H9 (cell line): ENCODE measurements around the gene DYNC2H1. TPM values are rescaled to one million over a fixed set of nuclear protein-coding genes. Genes with fewer than 3 reads are reported as not detected.

ENCODE experiments used
- DNase-seq: peaks from one replicate; pipeline ENCODE4 v3.0.0-alpha.2; 2017
- H2AFZ ChIP-seq: one replicate; pipeline ENCODE4 v1.6.1; 2013; ENCODE audit warnings: mild to moderate bottlenecking, low read length, control low read depth, moderate library complexity
- H2AK5ac ChIP-seq: 2 replicates; pipeline ENCODE4 v1.6.1; 2013; ENCODE audit warnings: low read length, control low read depth, mixed read lengths; ENCODE audit not compliant: insufficient read length
- H2BK120ac ChIP-seq: one replicate; pipeline ENCODE4 v1.6.1; 2013; ENCODE audit warnings: low read depth, mild to moderate bottlenecking, low read length, control low read depth, inconsistent platforms; ENCODE audit not compliant: poor library complexity, severe bottlenecking
- H2BK12ac ChIP-seq: 2 replicates; pipeline ENCODE4 v1.6.1; 2013; ENCODE audit warnings: low read length, control low read depth, mixed read lengths, low read depth; ENCODE audit not compliant: insufficient read length
- H2BK15ac ChIP-seq: 2 replicates; pipeline ENCODE4 v1.6.1; 2013; ENCODE audit warnings: low read depth, low read length, control low read depth
- H2BK20ac ChIP-seq: one replicate; pipeline ENCODE4 v1.6.1; 2013; ENCODE audit warnings: low read depth, mild to moderate bottlenecking, low read length, control low read depth, inconsistent platforms; ENCODE audit not compliant: poor library complexity, severe bottlenecking
- H2BK5ac ChIP-seq: 2 replicates; pipeline ENCODE4 v1.6.1; 2013; ENCODE audit warnings: low read length, control low read depth, mixed read lengths; ENCODE audit not compliant: insufficient read length
- H3K14ac ChIP-seq: 2 replicates; pipeline ENCODE4 v1.6.1; 2013; ENCODE audit warnings: low read length, control low read depth; ENCODE audit not compliant: insufficient read depth
- H3K18ac ChIP-seq: 2 replicates; pipeline ENCODE4 v1.6.1; 2013; ENCODE audit warnings: low read depth, mild to moderate bottlenecking, mixed read lengths, low read length, control low read depth; ENCODE audit not compliant: insufficient read length
- H3K23ac ChIP-seq: 2 replicates; pipeline ENCODE4 v1.6.1; 2013; ENCODE audit warnings: low read length, control low read depth, mixed read lengths, low read depth; ENCODE audit not compliant: insufficient read length
- H3K23me2 ChIP-seq: 2 replicates; pipeline ENCODE4 v1.6.1; 2013; ENCODE audit warnings: low read depth, mild to moderate bottlenecking, mixed read lengths, low read length, control low read depth; ENCODE audit not compliant: insufficient read length, poor library complexity, severe bottlenecking
- H3K27ac ChIP-seq: 2 replicates; pipeline ENCODE4 v1.5.1; 2013; ENCODE audit warnings: low read length, control low read depth, mixed read lengths, low read depth; ENCODE audit not compliant: insufficient read length
- H3K27me3 ChIP-seq: 2 replicates; pipeline ENCODE4 v1.6.1; 2013; ENCODE audit warnings: low read length, control low read depth, inconsistent platforms; ENCODE audit not compliant: insufficient read depth
- H3K4ac ChIP-seq: 2 replicates; pipeline ENCODE4 v1.6.1; 2013; ENCODE audit warnings: low read depth, mild to moderate bottlenecking, control low read depth, inconsistent platforms, low read length, moderate library complexity
- H3K4me1 ChIP-seq: 2 replicates; pipeline ENCODE4 v1.6.1; 2013; ENCODE audit warnings: low read length, control low read depth, inconsistent platforms; ENCODE audit not compliant: insufficient read depth
- H3K4me2 ChIP-seq: 2 replicates; pipeline ENCODE4 v1.6.1; 2013; ENCODE audit warnings: low read length, control low read depth, mixed read lengths; ENCODE audit not compliant: insufficient read length, insufficient read depth
- H3K56ac ChIP-seq: 2 replicates; pipeline ENCODE4 v1.6.1; 2013; ENCODE audit warnings: low read depth, mild to moderate bottlenecking, mixed read lengths, low read length, control low read depth; ENCODE audit not compliant: insufficient read length
- H3K79me1 ChIP-seq: 2 replicates; pipeline ENCODE4 v1.6.1; 2013; ENCODE audit warnings: low read depth, mild to moderate bottlenecking, moderate library complexity, low read length, control low read depth, inconsistent platforms; ENCODE audit not compliant: insufficient read depth, poor library complexity, severe bottlenecking
- H3K79me2 ChIP-seq: 2 replicates; pipeline ENCODE4 v1.6.1; 2013; ENCODE audit warnings: low read length, control low read depth, inconsistent platforms; ENCODE audit not compliant: insufficient read depth
- H3K9ac ChIP-seq: 2 replicates; pipeline ENCODE4 v1.6.1; 2013; ENCODE audit warnings: low read length, control low read depth, mixed read lengths; ENCODE audit not compliant: insufficient read length; ENCODE audit errors: extremely low read depth
- H3K9me3 ChIP-seq: one replicate; pipeline ENCODE4 v1.6.1; 2013; ENCODE audit warnings: low read depth, low read length, inconsistent platforms; ENCODE audit not compliant: control insufficient read depth
- H3T11ph ChIP-seq: one replicate; pipeline ENCODE4 v1.6.1; 2013; ENCODE audit warnings: mild to moderate bottlenecking, low read length, control low read depth, inconsistent platforms
- H4K20me1 ChIP-seq: one replicate; pipeline ENCODE4 v1.6.1; 2013; ENCODE audit not compliant: control insufficient read depth, insufficient read length, insufficient read depth
- H4K5ac ChIP-seq: 2 replicates; pipeline ENCODE4 v1.6.1; 2013; ENCODE audit warnings: low read depth, mild to moderate bottlenecking, mixed read lengths, low read length, control low read depth; ENCODE audit not compliant: insufficient read length
- H4K8ac ChIP-seq: replicated peaks from 2 replicates; pipeline ENCODE4 v1.6.1; 2013; ENCODE audit warnings: low read length, control low read depth, mixed read lengths, low read depth; ENCODE audit not compliant: insufficient read length
- H4K91ac ChIP-seq: 2 replicates; pipeline ENCODE4 v1.6.1; 2013; ENCODE audit warnings: low read depth, mild to moderate bottlenecking, moderate library complexity, mixed read lengths, low read length, control low read depth; ENCODE audit not compliant: insufficient read length
- H3K27ac Mint-ChIP-seq, 3 experiments: 2 replicates in 2 of 3; 3 replicates in 1 of 3; pipeline ENCODE4 v1.8.0; 2020 to 2021; ENCODE audit warnings: mixed read lengths in 3 of 3, mild to moderate bottlenecking in 1 of 3, moderate library complexity in 1 of 3
- H3K27me3 Mint-ChIP-seq: 2 replicates; pipeline ENCODE4 v1.8.0; 2021; ENCODE audit warnings: low read depth, mild to moderate bottlenecking, moderate library complexity, mixed read lengths
- H3K36me3 Mint-ChIP-seq, 3 experiments: 2 replicates in 2 of 3; 3 replicates in 1 of 3; pipeline ENCODE4 v1.8.0; 2020 to 2021; ENCODE audit warnings: low read depth in 3 of 3, mixed read lengths in 3 of 3; ENCODE audit not compliant: insufficient read depth in 1 of 3
- H3K4me1 Mint-ChIP-seq, 2 experiments: 2 replicates each; pipeline ENCODE4 v1.8.0; 2020; ENCODE audit warnings: mixed read lengths in 2 of 2
- H3K4me3 Mint-ChIP-seq, 2 experiments: 2 replicates in 1 of 2; 3 replicates in 1 of 2; pipeline ENCODE4 v1.8.0; 2020 to 2021; ENCODE audit warnings: mild to moderate bottlenecking in 2 of 2, mixed read lengths in 2 of 2, moderate library complexity in 1 of 2
- H3K9me3 Mint-ChIP-seq, 2 experiments: 2 replicates in 1 of 2; 3 replicates in 1 of 2; pipeline ENCODE4 v1.8.0; 2020; ENCODE audit warnings: mild to moderate bottlenecking in 2 of 2, mixed read lengths in 2 of 2, moderate library complexity in 1 of 2
- CTCF ChIP-seq: fragments of 200-600 bp; sonication (generic); conservative IDR thresholded peaks from 3 replicates; pipeline ENCODE4 v1.8.0; 2021; ENCODE audit warnings: antibody characterized with exemption, mild to moderate bottlenecking
- WGBS: extraction: QIAGEN DNeasy Blood & Tissue Kit; methylation state at CpG from one replicate; pipeline ENCODE4 v1.1.7; 2013; ENCODE audit warnings: missing lambda C conversion rate, low lambda C conversion rate, mixed read lengths; ENCODE audit not compliant: insufficient read length; ENCODE audit errors: extremely low coverage; 5-methylcytosine and 5-hydroxymethylcytosine counted together
- total RNA-seq: library from RNA; stranded (reverse); gene quantifications from 2 replicates; pipeline ENCODE4 v1.2.1, GENCODE V29; 2021

Gene DYNC2H1
- total RNA-seq, 1 experiment from 2014 or later, result 13.2 TPM

- no peak overlapping the region for H4K5ac ChIP-seq
- H3K14ac ChIP-seq, result no peak overlapping the region
- H2BK15ac ChIP-seq, result no peak overlapping the region
- no peak overlapping the region for H2BK12ac ChIP-seq
- H3K27me3 Mint-ChIP-seq, result no peaks in the 10 kb centered on the region
- no peak overlapping the region for H4K91ac ChIP-seq
- H2BK120ac ChIP-seq, result no peak overlapping the region
- no peak; the same call in 2 of the 3 replicates for TF ChIP-seq CTCF
- no peaks in the 10 kb centered on the region for H3K23me2 ChIP-seq
- H3K18ac ChIP-seq, result no peak overlapping the region
- no peak overlapping the region for H2AFZ ChIP-seq
- WGBS, result no CpG with 5 or more reads among the region's 1 CpG
- no peak overlapping the region for H3K9ac ChIP-seq
- no peaks in the 10 kb centered on the region for H3K36me3 Mint-ChIP-seq
- H3K4ac ChIP-seq, result no peak overlapping the region
- no peak overlapping the region for H3K4me2 ChIP-seq
- no peak overlapping the region for H3K4me3 Mint-ChIP-seq
- H3K79me2 ChIP-seq, result no peaks in the 10 kb centered on the region
- no peak overlapping the region for H3K56ac ChIP-seq
- no peaks in the 10 kb centered on the region for H3K4me1 ChIP-seq
- DNase-seq, result no peak
- H3K79me1 ChIP-seq, result no peaks in the 10 kb centered on the region
- H2BK20ac ChIP-seq, result no peak overlapping the region
- H4K20me1 ChIP-seq, result no peaks in the 10 kb centered on the region
- H3K27me3 ChIP-seq, result no peaks in the 10 kb centered on the region
- no peak overlapping the region for H4K8ac ChIP-seq
- H3K23ac ChIP-seq, result no peak overlapping the region
- H2BK5ac ChIP-seq, result no peak overlapping the region
- H3K9me3 Mint-ChIP-seq, result no peaks in the 10 kb centered on the region
- no peak overlapping the region for H3K27ac ChIP-seq
- no peaks in the 10 kb centered on the region for H3K9me3 ChIP-seq
- H3K27ac Mint-ChIP-seq, result no peak overlapping the region
- no peak overlapping the region for H3T11ph ChIP-seq
- no peak overlapping the region for H2AK5ac ChIP-seq
- H3K4me1 Mint-ChIP-seq, result no peaks in the 10 kb centered on the region
Measured at GRCh38 chr11:103464420-103464819, 355.2 kb downstream of the DYNC2H1 start.
